Measurements from ENCODE around the gene TRIM33.
A peak's percentile ranks its signal among the peaks of the same experiment; 100 is the strongest.

TRIM33 gene

GRCh38 chr1:114349891-114350605, 161.0 kb downstream of the TRIM33 start:
- DNase-seq (ENCODE audit: low read depth) = no peak
- no peak for TF ChIP-seq MAX (IDR thresholded peaks at IDR 0.05; ENCODE audit: low read depth, low read length)
- no peak overlapping the region for H3K4me3 ChIP-seq (ENCODE audit: low read depth, low read length)

- no peak for TF ChIP-seq MAX (IDR thresholded peaks at IDR 0.05; ENCODE audit: low read depth, low read length)
- no peak for TF ChIP-seq CTCF (IDR thresholded peaks at IDR 0.05; ENCODE audit: low read depth, low read length)
- no peak for TF ChIP-seq MYC (IDR thresholded peaks at IDR 0.05; ENCODE audit: low read depth, low read length)
- TF ChIP-seq POLR2A (IDR thresholded peaks at IDR 0.05; ENCODE audit: extremely low read depth, insufficient read length) = no peak
- no peak for DNase-seq (ENCODE audit: low read depth)
- no peak overlapping the region for H3K4me3 ChIP-seq (ENCODE audit: low read depth, low read length)
Measured at GRCh38 chr1:114347431-114348209, 163.4 kb downstream of the TRIM33 start.

GRCh38 chr1:114346480-114347029, 164.4 kb downstream of the TRIM33 start:
- peak overlapping the region; percentile 49 for H3K4me3 ChIP-seq (ENCODE audit: low read depth, low read length)
- TF ChIP-seq CTCF (IDR thresholded peaks at IDR 0.05; ENCODE audit: low read depth, low read length) (peak; percentile 100), MAX (IDR thresholded peaks at IDR 0.05; ENCODE audit: low read depth, low read length) (peak; percentile 69), POLR2A (IDR thresholded peaks at IDR 0.05; ENCODE audit: extremely low read depth, insufficient read length) (no peak), MYC (IDR thresholded peaks at IDR 0.05; ENCODE audit: low read depth, low read length) (peak; percentile 33; the same call in 1 of the 2 replicates)
- peak; percentile 93 for DNase-seq (ENCODE audit: low read depth)

GRCh38 chr1:114345930-114346479, 165.0 kb downstream of the TRIM33 start:
- TF ChIP-seq MYC (IDR thresholded peaks at IDR 0.05; ENCODE audit: low read depth, low read length) (no peak), MAX (IDR thresholded peaks at IDR 0.05; ENCODE audit: low read depth, low read length) (no peak), POLR2A (IDR thresholded peaks at IDR 0.05; ENCODE audit: extremely low read depth, insufficient read length) (no peak), CTCF (IDR thresholded peaks at IDR 0.05; ENCODE audit: low read depth, low read length) (no peak)
- peak; percentile 4 for DNase-seq (ENCODE audit: low read depth)
- peak overlapping the region; percentile 49 for H3K4me3 ChIP-seq (ENCODE audit: low read depth, low read length)

- TF ChIP-seq POLR2A (IDR thresholded peaks at IDR 0.05; ENCODE audit: extremely low read depth, insufficient read length) (no peak), MYC (IDR thresholded peaks at IDR 0.05; ENCODE audit: low read depth, low read length) (no peak), MAX (IDR thresholded peaks at IDR 0.05; ENCODE audit: low read depth, low read length) (no peak)
- H3K4me3 ChIP-seq (ENCODE audit: low read depth, low read length) = no peak overlapping the region
Measured at GRCh38 chr1:114344656-114345055, 166.3 kb downstream of the TRIM33 start.

More at GRCh38 chr1:114344656-114345055, 166.3 kb downstream of the TRIM33 start:
- no peak for DNase-seq (ENCODE audit: low read depth)

Data from NB4 (cell line).